Adrenal gland (tissue), 5 donors: ENCODE measurements around the gene CAMK1.

Experiments used
- POLR2A ChIP-seq, 2 donors: fragments of 450-650 bp; IDR thresholded peaks; one replicate each; pipeline ENCODE4 v1.6.1; 2017; ENCODE audit warnings: antibody characterized with exemption in 2 of 2, mild to moderate bottlenecking in 2 of 2, moderate library complexity in 1 of 2
- TF ChIP-seq, protein P1 (sequence below), 6 experiments: fragments of 450-650 bp in 4 of 6; fragments of 200-600 bp in 2 of 6; sonication (generic) in 1 of 6; IDR thresholded peaks; 1 replicate in 5 of 6; 2 replicates in 1 of 6; pipeline versions ENCODE4 v1.5.1 to v1.8.0; 2016 to 2021; ENCODE audit warnings: antibody characterized with exemption in 6 of 6, mild to moderate bottlenecking in 2 of 6, moderate library complexity in 1 of 6
- donor health status: DM: no; HTN: no; CAD: no.

GRCh38 chr3:9777694-9778021, 7.9 kb upstream of the CAMK1 start:
- TF ChIP-seq, protein P1, sequence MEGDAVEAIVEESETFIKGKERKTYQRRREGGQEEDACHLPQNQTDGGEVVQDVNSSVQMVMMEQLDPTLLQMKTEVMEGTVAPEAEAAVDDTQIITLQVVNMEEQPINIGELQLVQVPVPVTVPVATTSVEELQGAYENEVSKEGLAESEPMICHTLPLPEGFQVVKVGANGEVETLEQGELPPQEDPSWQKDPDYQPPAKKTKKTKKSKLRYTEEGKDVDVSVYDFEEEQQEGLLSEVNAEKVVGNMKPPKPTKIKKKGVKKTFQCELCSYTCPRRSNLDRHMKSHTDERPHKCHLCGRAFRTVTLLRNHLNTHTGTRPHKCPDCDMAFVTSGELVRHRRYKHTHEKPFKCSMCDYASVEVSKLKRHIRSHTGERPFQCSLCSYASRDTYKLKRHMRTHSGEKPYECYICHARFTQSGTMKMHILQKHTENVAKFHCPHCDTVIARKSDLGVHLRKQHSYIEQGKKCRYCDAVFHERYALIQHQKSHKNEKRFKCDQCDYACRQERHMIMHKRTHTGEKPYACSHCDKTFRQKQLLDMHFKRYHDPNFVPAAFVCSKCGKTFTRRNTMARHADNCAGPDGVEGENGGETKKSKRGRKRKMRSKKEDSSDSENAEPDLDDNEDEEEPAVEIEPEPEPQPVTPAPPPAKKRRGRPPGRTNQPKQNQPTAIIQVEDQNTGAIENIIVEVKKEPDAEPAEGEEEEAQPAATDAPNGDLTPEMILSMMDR (IDR thresholded peaks at IDR 0.05) = no peak
- no peak for TF ChIP-seq POLR2A (IDR thresholded peaks at IDR 0.05)
